ENCODE measurements around the gene MAP2K5. TPM values are rescaled to one million over a fixed set of nuclear protein-coding genes. Genes with fewer than 3 reads are reported as not detected.
"Not testable (repeated sequence)": the region's sequence is repeated elsewhere in the genome, so short reads cannot be mapped to it uniquely, and the experiment has no call there.

The MAP2K5 gene
- total RNA-seq, 1 donor from 2014 or later, result 26.7 TPM

- ChIA-PET CTCF (no interaction called here), POLR2A (no interaction called here)
- H3K4me1 Mint-ChIP-seq, result peaks cover 13% of the 10 kb centered on the region
- H3K9me3 Mint-ChIP-seq, result peaks cover under 1% of the 10 kb centered on the region
- ATAC-seq (ENCODE audit: low read depth), result no peak
- TF ChIP-seq CTCF (IDR thresholded peaks at IDR 0.05), result no peak
- H3K36me3 Mint-ChIP-seq (ENCODE audit: low read depth), result peaks cover 46% of the 10 kb centered on the region
- no peak overlapping the region for H3K4me3 Mint-ChIP-seq
- H3K27ac Mint-ChIP-seq, result no peak overlapping the region
- intact Hi-C loops (cut with micrococcal nuclease), result no loop called here
- DNase-seq, result no peak
- no peaks in the 10 kb centered on the region for H3K27me3 Mint-ChIP-seq
Measured at GRCh38 chr15:67660874-67661606, 118.5 kb downstream of the MAP2K5 start.

GRCh38 chr15:67670647-67671305 is 128.3 kb downstream of the MAP2K5 start:
- TF ChIP-seq CTCF (IDR thresholded peaks at IDR 0.05), result no peak
- DNase-seq (no peak), ATAC-seq (ENCODE audit: low read depth) (no peak)
- Mint-ChIP-seq H3K27ac (no peak overlapping the region), H3K4me1 (no peaks in the 10 kb centered on the region), H3K9me3 (no peaks in the 10 kb centered on the region), H3K27me3 (no peaks in the 10 kb centered on the region), H3K4me3 (no peak overlapping the region), H3K36me3 (ENCODE audit: low read depth) (peaks cover 13% of the 10 kb centered on the region)
- intact Hi-C loops (cut with micrococcal nuclease), result no loop called here
- CTCF ChIA-PET, result no interaction called here
- POLR2A ChIA-PET, result no interaction called here

- DNase-seq; H3K9me3 Mint-ChIP-seq; H3K27ac Mint-ChIP-seq; CTCF ChIA-PET; H3K27me3 Mint-ChIP-seq; H3K36me3 Mint-ChIP-seq (ENCODE audit: low read depth); POLR2A ChIA-PET; intact Hi-C loops (cut with micrococcal nuclease); H3K4me3 Mint-ChIP-seq; ATAC-seq (ENCODE audit: low read depth); H3K4me1 Mint-ChIP-seq: not testable (repeated sequence)
Measured at GRCh38 chr15:67672834-67673233, 130.3 kb downstream of the MAP2K5 start.

GRCh38 chr15:67674983-67675382 is 132.5 kb downstream of the MAP2K5 start:
- no peaks in the 10 kb centered on the region for H3K9me3 Mint-ChIP-seq
- no peak for DNase-seq
- intact Hi-C loops (cut with micrococcal nuclease), result no loop called here
- CTCF ChIA-PET, result no interaction called here
- TF ChIP-seq CTCF (IDR thresholded peaks at IDR 0.05), result no peak
- ATAC-seq (ENCODE audit: low read depth), result no peak
- no peak overlapping the region for H3K27ac Mint-ChIP-seq
- H3K4me3 Mint-ChIP-seq, result no peak overlapping the region
- POLR2A ChIA-PET, result no interaction called here
- no peaks in the 10 kb centered on the region for H3K4me1 Mint-ChIP-seq
- H3K27me3 Mint-ChIP-seq, result no peaks in the 10 kb centered on the region
- peaks cover 9% of the 10 kb centered on the region for H3K36me3 Mint-ChIP-seq (ENCODE audit: low read depth)

- Mint-ChIP-seq H3K27ac (no peak overlapping the region), H3K27me3 (no peaks in the 10 kb centered on the region), H3K4me3 (no peak overlapping the region), H3K36me3 (ENCODE audit: low read depth) (peaks cover 18% of the 10 kb centered on the region), H3K4me1 (no peaks in the 10 kb centered on the region), H3K9me3 (no peaks in the 10 kb centered on the region)
- intact Hi-C loops (cut with micrococcal nuclease), result no loop called here
- POLR2A ChIA-PET, result no interaction called here
- CTCF ChIA-PET, result no interaction called here
- DNase-seq, result no peak
- no peak for TF ChIP-seq CTCF (IDR thresholded peaks at IDR 0.05)
- ATAC-seq (ENCODE audit: low read depth), result no peak
Measured at GRCh38 chr15:67678089-67678488, 135.6 kb downstream of the MAP2K5 start.
